T-helper 2 cell treated with Interferon-gamma antibody and Interleukin-4, amounts not matched to agents 5 μg/mL and 100 μg/mL, for 36 hours (primary cell): ENCODE results near the gene ADAM10.

Experiments used
- DNase-seq: peaks from one replicate; pipeline ENCODE4 v3.0.0; 2021; ENCODE audit warnings: low spot score
- H3K27ac Mint-ChIP-seq: one replicate; pipeline ENCODE4 v1.8.0; 2021; ENCODE audit warnings: mild to moderate bottlenecking, mixed read lengths
- H3K27me3 Mint-ChIP-seq: one replicate; pipeline ENCODE4 v1.8.0; 2021; ENCODE audit warnings: low read depth, mixed read lengths
- H3K36me3 Mint-ChIP-seq: one replicate; pipeline ENCODE4 v1.8.0; 2021; ENCODE audit warnings: low read depth, mixed read lengths
- H3K4me1 Mint-ChIP-seq: one replicate; pipeline ENCODE4 v1.8.0; 2021; ENCODE audit warnings: low read depth, mixed read lengths
- H3K4me3 Mint-ChIP-seq: one replicate; pipeline ENCODE4 v1.8.0; 2022; ENCODE audit warnings: mild to moderate bottlenecking, moderate library complexity, mixed read lengths
- H3K9me3 Mint-ChIP-seq: one replicate; pipeline ENCODE4 v1.8.0; 2021; ENCODE audit warnings: mixed read lengths

Gene ADAM10

GRCh38 chr15:58546066-58546591 lies 203.4 kb downstream of the ADAM10 start:
- Mint-ChIP-seq H3K27me3 (no peaks in the 10 kb centered on the region), H3K27ac (peak overlapping the region; percentile 97)

GRCh38 chr15:58545307-58546065 lies 204.0 kb downstream of the ADAM10 start:
- H3K27me3 Mint-ChIP-seq: no peaks in the 10 kb centered on the region
- DNase-seq: peak; percentile 77
- H3K27ac Mint-ChIP-seq: peak overlapping the region; percentile 97
- H3K4me3 Mint-ChIP-seq: peak overlapping the region; percentile 63
- H3K36me3 Mint-ChIP-seq: peaks cover 6% of the 10 kb centered on the region
- peaks cover 41% of the 10 kb centered on the region for H3K4me1 Mint-ChIP-seq
- H3K9me3 Mint-ChIP-seq: no peaks in the 10 kb centered on the region

More at GRCh38 chr15:58546066-58546591, 203.4 kb downstream of the ADAM10 start:
- Mint-ChIP-seq H3K4me1 (peaks cover 45% of the 10 kb centered on the region), H3K9me3 (no peaks in the 10 kb centered on the region), H3K4me3 (peak overlapping the region; percentile 63), H3K36me3 (peaks cover 7% of the 10 kb centered on the region)
- DNase-seq: no peak

GRCh38 chr15:58544756-58545155 lies 204.8 kb downstream of the ADAM10 start:
- Mint-ChIP-seq H3K36me3 (peaks cover 6% of the 10 kb centered on the region), H3K4me3 (peak overlapping the region; percentile 63), H3K9me3 (no peaks in the 10 kb centered on the region), H3K27ac (peak overlapping the region; percentile 97), H3K27me3 (no peaks in the 10 kb centered on the region), H3K4me1 (peaks cover 34% of the 10 kb centered on the region)
- no peak for DNase-seq

GRCh38 chr15:58543664-58544335 lies 205.7 kb downstream of the ADAM10 start:
- Mint-ChIP-seq H3K27ac (no peak overlapping the region), H3K4me1 (peaks cover 34% of the 10 kb centered on the region), H3K4me3 (peak overlapping the region; percentile 8), H3K36me3 (peaks cover 6% of the 10 kb centered on the region), H3K9me3 (no peaks in the 10 kb centered on the region), H3K27me3 (no peaks in the 10 kb centered on the region)
- DNase-seq: no peak

GRCh38 chr15:58541410-58542087 lies 208.0 kb downstream of the ADAM10 start:
- Mint-ChIP-seq H3K9me3 (no peaks in the 10 kb centered on the region), H3K27me3 (no peaks in the 10 kb centered on the region), H3K27ac (no peak overlapping the region), H3K36me3 (peaks cover 4% of the 10 kb centered on the region), H3K4me3 (no peak overlapping the region), H3K4me1 (peaks cover 26% of the 10 kb centered on the region)
- no peak for DNase-seq

GRCh38 chr15:58539548-58539947 lies 210.0 kb downstream of the ADAM10 start:
- no peak for DNase-seq
- Mint-ChIP-seq H3K27ac (no peak overlapping the region), H3K4me3 (no peak overlapping the region), H3K9me3 (no peaks in the 10 kb centered on the region), H3K36me3 (peaks cover 2% of the 10 kb centered on the region), H3K4me1 (peaks cover 10% of the 10 kb centered on the region), H3K27me3 (peaks cover 5% of the 10 kb centered on the region)

GRCh38 chr15:58538901-58539300 lies 210.6 kb downstream of the ADAM10 start:
- no peak overlapping the region for H3K4me3 Mint-ChIP-seq
- peaks cover under 1% of the 10 kb centered on the region for H3K36me3 Mint-ChIP-seq

More at GRCh38 chr15:58538901-58539300, 210.6 kb downstream of the ADAM10 start:
- peaks cover 5% of the 10 kb centered on the region for H3K27me3 Mint-ChIP-seq
- no peaks in the 10 kb centered on the region for H3K9me3 Mint-ChIP-seq
- no peak for DNase-seq
- peaks cover 7% of the 10 kb centered on the region for H3K4me1 Mint-ChIP-seq
- H3K27ac Mint-ChIP-seq: no peak overlapping the region
